ENCODE data around the gene RAP1A. TPM values are rescaled to one million over a fixed set of nuclear protein-coding genes. Genes with fewer than 3 reads are reported as not detected.
A peak's percentile ranks its signal among the peaks of the same experiment; 100 is the strongest.

RAP1A gene
- 100 to 1,000 TPM; 109 to 112 TPM for total RNA-seq
- total RNA-seq = 48.1 to 56.7 reads per million in 2 donors

DNA sequence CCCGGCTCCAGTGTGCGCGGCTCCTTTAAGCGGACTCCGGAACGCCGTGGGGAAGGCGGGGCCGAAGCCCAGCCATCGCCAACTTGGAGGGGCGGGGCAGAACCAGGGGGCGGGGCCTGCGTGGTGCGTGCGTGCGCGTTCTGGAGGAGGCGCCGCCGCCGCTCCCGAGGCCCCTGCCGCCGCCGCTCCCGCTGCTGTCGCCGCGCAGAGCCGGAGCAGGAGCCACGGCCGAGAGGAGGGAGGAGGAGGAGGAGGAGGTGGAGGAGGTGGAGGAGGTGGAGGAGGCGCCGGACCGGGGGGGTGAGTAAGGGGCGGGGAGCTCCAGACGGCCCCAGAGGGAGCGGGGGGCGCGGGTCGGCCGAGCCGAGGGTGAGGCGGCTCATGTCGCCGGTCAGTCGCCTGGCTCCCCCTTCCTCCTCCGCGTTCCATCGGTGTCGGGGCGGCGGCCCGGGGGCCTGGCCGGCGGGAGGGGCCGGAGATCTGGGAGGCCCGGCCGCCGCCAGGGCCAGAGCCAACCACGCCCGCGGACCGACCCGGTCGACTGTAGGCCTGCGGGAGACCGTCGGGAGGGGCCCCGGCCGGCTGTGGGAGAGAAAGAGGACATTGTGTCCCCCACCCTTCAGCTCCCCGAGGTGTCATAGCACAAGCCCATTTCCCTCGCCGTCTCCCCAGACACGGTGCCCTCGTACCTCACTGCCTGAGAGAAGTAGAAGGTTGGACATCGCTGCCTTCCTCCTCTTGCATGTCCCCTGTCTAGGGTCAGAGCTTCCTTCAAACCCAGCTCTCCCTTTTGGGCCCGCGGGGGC, at the start of gene RAP1A:
RAP1A (plus strand) TSS at position 155 of the 806 bp plus-strand sequence. CDS start 71,572 bp downstream, outside the sequence.
- DNase-seq (peak; percentile 91 to 96 (median 95)), ATAC-seq (peak; percentile 80)
- no peaks in the 10 kb centered on the region for H3K27me3 Mint-ChIP-seq
- peak within 1 kb of the TSS; percentile 99 for H3K4me3 Mint-ChIP-seq
- peak within 1 kb of the TSS; percentile 98 for H3K27ac Mint-ChIP-seq
- H3K4me1 Mint-ChIP-seq = peaks cover 64% of the 10 kb centered on the region
- peaks cover 7% of the 10 kb centered on the region for H3K36me3 Mint-ChIP-seq (ENCODE audit: low read depth)
- no peaks in the 10 kb centered on the region for H3K9me3 ChIP-seq (ENCODE audit: control insufficient read depth, low read length, poor library complexity, severe bottlenecking)

DNA sequence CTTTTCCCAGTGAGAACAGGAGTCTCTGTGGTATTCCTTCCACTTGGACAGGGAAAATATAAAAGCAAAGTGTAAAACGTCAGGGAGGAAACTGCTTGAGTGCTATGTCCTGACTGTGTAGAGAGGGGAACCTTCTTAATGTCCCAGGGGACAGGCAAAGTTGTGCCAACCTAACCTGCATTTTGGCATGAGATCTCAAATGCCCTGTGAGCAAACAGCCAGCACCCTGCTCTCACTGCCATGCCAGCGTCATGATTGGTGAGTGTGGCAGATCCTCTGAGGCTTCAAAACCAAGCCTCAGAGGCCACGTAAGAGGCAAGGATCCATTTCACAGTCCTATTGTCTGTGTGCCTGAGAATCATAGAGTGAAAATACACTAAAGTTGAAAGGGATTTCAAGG, 49.7 kb upstream of the RAP1A start:
- no peak overlapping the region for H3K27ac Mint-ChIP-seq
- DNase-seq (no peak), ATAC-seq (no peak)
- peaks cover 9% of the 10 kb centered on the region for H3K4me1 Mint-ChIP-seq
- H3K27me3 Mint-ChIP-seq = no peaks in the 10 kb centered on the region
- no peaks in the 10 kb centered on the region for H3K9me3 ChIP-seq (ENCODE audit: control insufficient read depth, low read length, poor library complexity, severe bottlenecking)
- no peak overlapping the region for H3K4me3 Mint-ChIP-seq
- H3K36me3 Mint-ChIP-seq (ENCODE audit: low read depth) = peaks cover 1% of the 10 kb centered on the region

DNA sequence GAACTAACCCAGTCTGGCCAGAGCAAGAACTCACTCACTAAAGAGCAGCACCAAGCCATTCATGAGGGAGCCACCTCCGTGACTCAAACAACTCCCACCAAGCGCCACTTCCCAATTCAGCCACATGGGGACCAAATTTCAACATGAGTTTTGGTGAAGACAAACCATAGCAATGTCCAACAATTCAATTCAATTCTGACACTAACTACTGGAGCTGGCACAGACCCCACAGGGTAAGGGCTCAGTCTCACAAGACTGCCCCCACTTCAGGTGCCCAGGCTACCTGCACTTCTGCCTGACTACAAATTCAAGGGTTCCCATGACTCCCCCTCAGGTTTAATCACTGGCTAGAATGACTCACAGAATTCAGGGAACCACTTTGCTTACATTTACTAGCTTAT, 48.8 kb upstream of the RAP1A start:
- no peaks in the 10 kb centered on the region for H3K27me3 Mint-ChIP-seq
- peaks cover 9% of the 10 kb centered on the region for H3K4me1 Mint-ChIP-seq
- peak; percentile 68 for ATAC-seq
- H3K36me3 Mint-ChIP-seq (ENCODE audit: low read depth) = no peaks in the 10 kb centered on the region
- no peak overlapping the region for H3K4me3 Mint-ChIP-seq
- DNase-seq = peak in 1 of 3 donors; percentile 21
- H3K9me3 ChIP-seq (ENCODE audit: control insufficient read depth, low read length, poor library complexity, severe bottlenecking) = no peaks in the 10 kb centered on the region
- H3K27ac Mint-ChIP-seq = no peak overlapping the region

DNA sequence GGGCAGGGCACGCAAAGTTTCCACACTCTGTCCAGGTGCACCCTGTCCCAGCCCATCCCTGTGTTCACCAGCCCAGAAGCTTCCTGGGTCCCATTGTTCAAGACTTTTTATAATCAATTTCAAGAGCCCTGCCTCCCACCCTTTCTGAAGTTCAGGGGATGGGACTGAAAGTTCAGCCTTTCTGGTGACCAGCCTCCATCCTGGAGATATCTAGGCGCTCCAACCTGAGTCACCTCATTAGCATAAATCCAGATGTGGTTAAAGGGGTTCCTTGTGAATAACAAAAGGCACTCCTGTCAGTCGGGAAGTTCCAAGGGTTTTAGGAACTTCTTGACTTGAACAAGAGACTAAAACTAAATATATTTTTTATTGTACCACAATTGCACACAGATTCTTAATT, 48.4 kb upstream of the RAP1A start:
- DNase-seq (no peak), ATAC-seq (no peak)
- H3K36me3 Mint-ChIP-seq (ENCODE audit: low read depth) = no peaks in the 10 kb centered on the region
- H3K27ac Mint-ChIP-seq = no peak overlapping the region
- no peaks in the 10 kb centered on the region for H3K27me3 Mint-ChIP-seq
- H3K4me3 Mint-ChIP-seq = no peak overlapping the region
- H3K4me1 Mint-ChIP-seq = peaks cover 7% of the 10 kb centered on the region
- H3K9me3 ChIP-seq (ENCODE audit: control insufficient read depth, low read length, poor library complexity, severe bottlenecking) = no peaks in the 10 kb centered on the region

DNA sequence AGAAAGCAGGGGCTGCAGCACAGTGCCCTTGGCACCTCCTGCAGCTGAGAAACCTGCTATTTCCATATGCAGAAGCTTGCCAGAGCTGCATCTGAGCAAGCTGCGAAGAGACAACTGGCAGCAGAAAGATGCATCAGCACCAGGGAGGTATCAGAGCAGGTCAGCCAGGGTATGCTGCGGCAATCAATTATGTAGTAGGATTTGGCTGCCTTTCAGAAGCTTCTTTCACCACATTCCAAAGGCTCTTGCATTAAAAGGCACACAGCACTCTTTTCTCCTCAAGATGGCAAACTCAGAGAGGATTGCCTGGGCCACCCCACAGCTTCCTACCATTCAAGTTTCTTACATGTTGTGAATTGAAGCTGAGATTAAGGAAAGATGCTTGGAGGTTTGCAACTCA, 47.6 kb upstream of the RAP1A start:
- Mint-ChIP-seq H3K27me3 (no peaks in the 10 kb centered on the region), H3K4me3 (no peak overlapping the region), H3K27ac (no peak overlapping the region), H3K4me1 (peaks cover 7% of the 10 kb centered on the region), H3K36me3 (ENCODE audit: low read depth) (no peaks in the 10 kb centered on the region)
- DNase-seq = no peak
- no peak for ATAC-seq
- no peaks in the 10 kb centered on the region for H3K9me3 ChIP-seq (ENCODE audit: control insufficient read depth, low read length, poor library complexity, severe bottlenecking)

DNA sequence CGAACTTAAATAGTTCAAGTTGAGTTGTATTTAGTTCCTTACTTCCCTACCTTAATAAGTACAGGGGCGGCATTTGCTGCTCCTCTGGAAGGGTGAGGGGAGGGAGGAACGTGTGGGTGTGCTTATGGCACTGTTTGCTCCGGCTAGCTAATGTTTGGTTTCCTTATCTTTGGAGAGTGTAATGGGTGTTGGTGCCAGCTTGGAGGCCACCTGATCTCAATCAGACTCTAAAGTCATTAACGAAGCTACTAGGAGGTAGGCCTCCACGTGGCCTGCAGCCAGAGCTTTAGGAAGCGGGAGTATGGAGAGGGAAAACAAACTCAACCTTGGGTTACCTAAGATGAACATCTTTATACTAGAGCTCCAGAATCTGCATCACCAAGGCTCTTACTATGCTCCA, 43.0 kb upstream of the RAP1A start:
- H3K4me3 Mint-ChIP-seq = no peak overlapping the region
- no peak for ATAC-seq

DNA sequence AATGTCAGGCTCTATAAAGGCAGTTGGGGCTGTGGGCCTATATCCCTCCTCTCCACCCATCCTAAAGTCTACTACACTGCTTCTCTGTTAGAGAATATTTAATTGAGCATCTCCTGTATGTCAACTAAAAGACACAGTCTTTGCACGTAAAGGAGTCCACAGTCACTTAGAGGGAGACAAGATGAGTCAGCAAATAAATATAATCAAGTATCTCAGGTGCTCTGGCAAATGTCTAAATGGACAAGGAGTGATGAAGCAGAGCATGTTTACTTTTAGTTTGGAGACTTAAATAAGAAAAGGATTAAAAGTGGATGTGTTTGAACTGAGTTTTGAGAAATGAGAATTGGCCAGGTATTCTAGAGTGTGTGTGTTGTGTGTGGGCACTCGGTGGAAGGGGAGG, 41.8 kb upstream of the RAP1A start:
- no peak overlapping the region for H3K27ac Mint-ChIP-seq
- peaks cover 2% of the 10 kb centered on the region for H3K36me3 Mint-ChIP-seq (ENCODE audit: low read depth)
- no peaks in the 10 kb centered on the region for H3K27me3 Mint-ChIP-seq
- peaks cover 4% of the 10 kb centered on the region for H3K4me1 Mint-ChIP-seq
- no peaks in the 10 kb centered on the region for H3K9me3 ChIP-seq (ENCODE audit: control insufficient read depth, low read length, poor library complexity, severe bottlenecking)
- DNase-seq = no peak
- no peak for ATAC-seq
- no peak overlapping the region for H3K4me3 Mint-ChIP-seq

More for the DNA sequence above, 43.0 kb upstream of the RAP1A start:
- no peak for DNase-seq
- Mint-ChIP-seq H3K4me1 (peaks cover 4% of the 10 kb centered on the region), H3K27me3 (no peaks in the 10 kb centered on the region), H3K36me3 (ENCODE audit: low read depth) (peaks cover 2% of the 10 kb centered on the region), H3K27ac (no peak overlapping the region)
- no peaks in the 10 kb centered on the region for H3K9me3 ChIP-seq (ENCODE audit: control insufficient read depth, low read length, poor library complexity, severe bottlenecking)

DNA sequence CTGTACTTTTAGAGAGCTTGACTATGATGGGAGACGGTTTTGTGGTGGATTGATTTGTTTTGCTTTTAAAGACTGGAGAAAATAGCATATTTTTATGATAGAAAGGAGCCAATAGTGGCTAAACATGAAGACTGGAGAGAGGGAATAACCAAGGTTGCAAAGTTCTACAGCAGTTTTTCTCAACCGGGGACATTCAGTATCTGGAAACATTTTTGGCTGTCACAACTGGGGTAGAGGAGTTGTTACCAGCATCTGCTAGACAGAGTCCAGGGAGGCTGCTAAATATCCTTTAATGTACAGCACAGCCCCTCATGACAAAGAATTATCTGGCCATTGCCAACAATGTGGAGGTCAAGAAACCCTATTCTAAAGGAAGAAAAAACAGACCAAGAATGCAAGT, 38.4 kb upstream of the RAP1A start:
- no peak for ATAC-seq

DNA sequence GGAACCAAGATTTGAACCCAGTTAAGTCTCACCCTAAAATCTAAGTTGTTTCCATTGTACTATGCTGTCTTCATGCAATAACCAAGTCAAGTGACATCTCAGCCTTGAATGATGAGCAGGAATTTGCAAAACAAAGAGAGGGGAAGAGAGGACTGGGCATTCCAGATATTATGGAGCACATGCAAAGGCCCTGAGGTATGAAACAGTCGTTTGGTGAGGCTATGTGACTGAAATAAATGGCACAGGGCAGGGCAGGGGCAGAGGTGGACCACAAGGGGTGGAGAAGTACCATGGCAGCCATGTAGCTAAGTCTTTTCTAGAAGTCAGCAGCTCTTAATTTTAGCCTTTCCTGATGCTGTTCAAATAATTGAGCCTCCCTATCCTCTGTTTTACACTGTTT, 37.6 kb upstream of the RAP1A start:
- DNase-seq (no peak), ATAC-seq (no peak)
- Mint-ChIP-seq H3K36me3 (ENCODE audit: low read depth) (peaks cover 2% of the 10 kb centered on the region), H3K4me1 (peaks cover 4% of the 10 kb centered on the region), H3K27ac (no peak overlapping the region), H3K27me3 (no peaks in the 10 kb centered on the region), H3K4me3 (no peak overlapping the region)
- H3K9me3 ChIP-seq (ENCODE audit: control insufficient read depth, low read length, poor library complexity, severe bottlenecking) = no peaks in the 10 kb centered on the region

More for the DNA sequence above, 38.4 kb upstream of the RAP1A start:
- H3K36me3 Mint-ChIP-seq (ENCODE audit: low read depth) = peaks cover 2% of the 10 kb centered on the region
- H3K27ac Mint-ChIP-seq = no peak overlapping the region
- no peak for DNase-seq
- H3K4me3 Mint-ChIP-seq = no peak overlapping the region
- no peaks in the 10 kb centered on the region for H3K9me3 ChIP-seq (ENCODE audit: control insufficient read depth, low read length, poor library complexity, severe bottlenecking)
- H3K4me1 Mint-ChIP-seq = peaks cover 4% of the 10 kb centered on the region
- H3K27me3 Mint-ChIP-seq = no peaks in the 10 kb centered on the region

DNA sequence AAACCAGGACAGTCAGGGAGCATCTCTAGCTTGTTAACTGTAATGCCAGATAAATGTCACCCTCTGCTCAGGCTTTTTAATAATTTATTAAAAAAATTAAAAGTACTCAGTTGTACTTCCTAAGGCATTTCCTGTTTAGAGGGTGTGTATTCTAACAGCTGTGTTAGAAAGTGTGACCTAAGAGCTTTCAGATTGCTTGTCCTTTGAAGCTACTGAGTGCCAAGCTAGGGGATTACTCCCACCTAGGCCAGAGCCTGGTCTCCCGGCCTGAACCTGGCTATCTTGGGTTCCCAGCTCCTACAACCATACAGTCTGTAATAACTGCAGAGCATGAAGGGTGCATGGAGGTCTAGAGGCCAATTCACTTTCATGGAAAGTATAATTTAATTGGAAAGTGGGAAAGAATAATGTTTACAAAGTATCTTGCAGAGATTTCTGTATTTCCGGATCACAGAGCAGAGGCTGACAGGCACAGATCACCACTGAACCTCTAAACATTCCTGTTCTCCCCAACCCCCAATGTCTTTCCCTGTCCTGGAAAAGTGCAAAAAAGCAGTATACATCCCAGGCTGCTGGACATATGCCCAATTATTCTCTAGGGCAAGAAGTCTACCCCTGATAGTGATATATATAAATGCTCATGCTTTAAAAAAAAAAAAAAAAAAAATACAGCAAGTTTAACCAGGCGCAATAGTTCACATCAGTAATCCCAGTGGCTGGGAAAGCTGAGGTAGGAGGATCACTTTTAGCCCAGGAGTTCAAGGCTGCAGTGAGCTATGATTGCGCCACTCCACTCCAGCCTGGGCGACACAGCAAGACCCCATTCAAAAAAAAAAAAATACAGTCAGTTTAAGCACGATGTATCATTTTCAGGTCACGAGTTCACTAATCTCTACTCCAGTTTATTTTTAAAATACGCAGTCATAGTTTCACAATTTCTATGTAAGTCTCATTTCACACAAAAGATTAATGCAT, 36.7 kb upstream of the RAP1A start:
- H3K27me3 Mint-ChIP-seq = no peaks in the 10 kb centered on the region
- H3K27ac Mint-ChIP-seq = no peak overlapping the region
- H3K4me3 Mint-ChIP-seq = no peak overlapping the region
- DNase-seq = no peak
- H3K9me3 ChIP-seq (ENCODE audit: control insufficient read depth, low read length, poor library complexity, severe bottlenecking) = no peaks in the 10 kb centered on the region
- H3K36me3 Mint-ChIP-seq (ENCODE audit: low read depth) = peaks cover 2% of the 10 kb centered on the region
- no peak for ATAC-seq
- peaks cover 4% of the 10 kb centered on the region for H3K4me1 Mint-ChIP-seq

DNA sequence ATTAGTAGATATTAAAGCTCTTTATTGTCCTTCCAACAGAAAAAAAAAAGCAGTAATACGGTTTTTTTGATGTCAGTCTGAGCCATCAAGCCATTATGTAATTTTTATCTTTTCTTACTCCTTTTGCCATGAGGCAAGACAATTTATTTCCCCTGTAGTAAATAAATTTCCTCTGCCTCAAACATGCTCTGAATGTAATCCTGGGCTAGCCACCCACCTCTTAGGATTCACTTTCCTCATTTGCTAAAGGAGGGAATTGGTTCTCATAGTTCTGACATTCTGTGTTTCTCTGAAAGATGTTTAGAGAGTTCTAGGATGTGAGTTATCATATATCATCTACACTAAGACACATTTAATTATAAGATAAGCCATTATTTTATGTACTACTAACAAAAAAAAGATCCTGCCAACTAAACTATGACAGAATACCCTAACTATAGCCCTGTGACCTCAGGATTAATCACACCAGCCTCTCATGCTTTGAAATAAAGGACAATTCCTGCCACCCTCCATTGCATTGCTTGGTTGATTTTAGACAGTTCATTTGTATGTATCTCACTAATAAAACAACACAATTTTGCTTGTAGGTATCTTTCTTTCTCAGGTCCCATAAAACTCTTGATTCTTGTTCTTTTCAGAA, 34.0 kb upstream of the RAP1A start:
- DNase-seq (no peak), ATAC-seq (no peak)
- peaks cover 2% of the 10 kb centered on the region for H3K36me3 Mint-ChIP-seq (ENCODE audit: low read depth)
- no peak overlapping the region for H3K27ac Mint-ChIP-seq
- H3K4me1 Mint-ChIP-seq = peaks cover 4% of the 10 kb centered on the region
- H3K27me3 Mint-ChIP-seq = no peaks in the 10 kb centered on the region
- no peak overlapping the region for H3K4me3 Mint-ChIP-seq
- no peaks in the 10 kb centered on the region for H3K9me3 ChIP-seq (ENCODE audit: control insufficient read depth, low read length, poor library complexity, severe bottlenecking)

DNA sequence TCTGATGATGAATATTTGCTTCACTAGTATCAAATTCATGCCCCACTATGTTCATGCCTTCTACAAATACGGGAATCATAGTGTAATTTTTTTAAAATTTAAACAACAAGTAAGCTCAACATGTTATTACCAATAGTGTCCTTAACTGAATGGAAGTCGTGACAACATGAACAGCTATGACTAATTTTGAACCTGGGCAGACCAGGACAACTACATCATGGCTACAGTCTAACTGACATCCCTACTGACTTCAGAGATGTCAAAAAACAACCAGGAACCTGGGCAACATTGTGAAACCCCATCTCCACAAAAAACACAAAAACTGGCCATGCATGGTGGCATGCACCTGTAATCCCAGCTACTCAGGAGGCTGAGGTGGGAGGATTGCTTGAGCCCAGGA, 33.5 kb upstream of the RAP1A start:
- no peak for DNase-seq
- Mint-ChIP-seq H3K4me1 (peaks cover 4% of the 10 kb centered on the region), H3K27ac (no peak overlapping the region), H3K4me3 (no peak overlapping the region), H3K36me3 (ENCODE audit: low read depth) (peaks cover under 1% of the 10 kb centered on the region), H3K27me3 (no peaks in the 10 kb centered on the region)
- no peak for ATAC-seq
- no peaks in the 10 kb centered on the region for H3K9me3 ChIP-seq (ENCODE audit: control insufficient read depth, low read length, poor library complexity, severe bottlenecking)
